ENCODE results near the gene NFKB1. TPM values are rescaled to one million over a fixed set of nuclear protein-coding genes. Genes with fewer than 3 reads are reported as not detected.
A peak's percentile ranks its signal among the peaks of the same experiment; 100 is the strongest.

The NFKB1 gene
- total and polyA plus RNA-seq, 9 of the 15 experiments (the other 6 are each of a cell fraction or from before 2014, with no cell fraction given), result 2.4 to 14.5 (median 10.3) TPM

- 0 out of 2 replicates have a peak, but pooled peaks have one; percentile 28 for TF ChIP-seq ZNF407 (IDR thresholded peaks at IDR 0.05; ENCODE audit: low read depth)
- no peak for TF ChIP-seq KDM2B (CRISPR knock-in tag; IDR thresholded peaks at IDR 0.05)
- TF ChIP-seq NR3C1 (CRISPR knock-in tag; IDR thresholded peaks at IDR 0.05), result no peak
- TF ChIP-seq MAFK (IDR thresholded peaks at IDR 0.05; ENCODE audit: low read length), result no peak
- TF ChIP-seq WHSC1 (IDR thresholded peaks at IDR 0.05; ENCODE audit: low read length), result no peak
- TF ChIP-seq, protein P1, sequence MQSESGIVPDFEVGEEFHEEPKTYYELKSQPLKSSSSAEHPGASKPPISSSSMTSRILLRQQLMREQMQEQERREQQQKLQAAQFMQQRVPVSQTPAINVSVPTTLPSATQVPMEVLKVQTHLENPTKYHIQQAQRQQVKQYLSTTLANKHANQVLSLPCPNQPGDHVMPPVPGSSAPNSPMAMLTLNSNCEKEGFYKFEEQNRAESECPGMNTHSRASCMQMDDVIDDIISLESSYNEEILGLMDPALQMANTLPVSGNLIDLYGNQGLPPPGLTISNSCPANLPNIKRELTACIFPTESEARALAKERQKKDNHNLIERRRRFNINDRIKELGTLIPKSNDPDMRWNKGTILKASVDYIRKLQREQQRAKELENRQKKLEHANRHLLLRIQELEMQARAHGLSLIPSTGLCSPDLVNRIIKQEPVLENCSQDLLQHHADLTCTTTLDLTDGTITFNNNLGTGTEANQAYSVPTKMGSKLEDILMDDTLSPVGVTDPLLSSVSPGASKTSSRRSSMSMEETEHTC (IDR thresholded peaks at IDR 0.05), result no peak
- TF ChIP-seq PHB2 (IDR thresholded peaks at IDR 0.05; ENCODE audit: low read depth), result no peak
- TF ChIP-seq ATF1 (CRISPR knock-in tag; IDR thresholded peaks at IDR 0.05), result no peak
- no peak for TF ChIP-seq ATF1 (tag; IDR thresholded peaks at IDR 0.05)
- 0 out of 2 replicates have a peak, but pooled peaks have one; percentile 12 for TF ChIP-seq SNIP1 (IDR thresholded peaks at IDR 0.05; ENCODE audit: low read depth)
- TF ChIP-seq ZNF76 (CRISPR knock-in tag; IDR thresholded peaks at IDR 0.05; ENCODE audit: borderline replicate concordance), result no peak
- no peak for TF ChIP-seq TAF1 (IDR thresholded peaks at IDR 0.05; ENCODE audit: control insufficient read depth, extremely low read depth, insufficient read depth, low read length, severe bottlenecking)
- no peak for TF ChIP-seq ZNF143 (CRISPR knock-in tag; IDR thresholded peaks at IDR 0.05)
- no peak for TF ChIP-seq ZNF57 (CRISPR knock-in tag; IDR thresholded peaks at IDR 0.05)
- no peak for TF ChIP-seq DPF2 (IDR thresholded peaks at IDR 0.05)
- no peak for TF ChIP-seq TRIM25 (IDR thresholded peaks at IDR 0.05; ENCODE audit: borderline replicate concordance)
- TF ChIP-seq SRF (CRISPR knock-in tag; IDR thresholded peaks at IDR 0.05), result no peak
- no peak for TF ChIP-seq ZNF197 (CRISPR knock-in tag; IDR thresholded peaks at IDR 0.05; ENCODE audit: low read depth)
These were observed 124.2 kb downstream of the NFKB1 start (continued) for GRCh38 chr4:102625232-102625930.

Measured in K562 (cell line).